Activated effector memory CD4-positive, alpha-beta T cell treated with anti-CD3 and anti-CD28 coated beads, Interleukin-2, amount 50 U/mL, for 16 hours (primary cell): ENCODE results near the gene CIRBP.

Source experiments
- DNase-seq: peaks from one replicate; pipeline ENCODE4 v3.0.0-alpha.2; 2020

The CIRBP gene

DNA sequence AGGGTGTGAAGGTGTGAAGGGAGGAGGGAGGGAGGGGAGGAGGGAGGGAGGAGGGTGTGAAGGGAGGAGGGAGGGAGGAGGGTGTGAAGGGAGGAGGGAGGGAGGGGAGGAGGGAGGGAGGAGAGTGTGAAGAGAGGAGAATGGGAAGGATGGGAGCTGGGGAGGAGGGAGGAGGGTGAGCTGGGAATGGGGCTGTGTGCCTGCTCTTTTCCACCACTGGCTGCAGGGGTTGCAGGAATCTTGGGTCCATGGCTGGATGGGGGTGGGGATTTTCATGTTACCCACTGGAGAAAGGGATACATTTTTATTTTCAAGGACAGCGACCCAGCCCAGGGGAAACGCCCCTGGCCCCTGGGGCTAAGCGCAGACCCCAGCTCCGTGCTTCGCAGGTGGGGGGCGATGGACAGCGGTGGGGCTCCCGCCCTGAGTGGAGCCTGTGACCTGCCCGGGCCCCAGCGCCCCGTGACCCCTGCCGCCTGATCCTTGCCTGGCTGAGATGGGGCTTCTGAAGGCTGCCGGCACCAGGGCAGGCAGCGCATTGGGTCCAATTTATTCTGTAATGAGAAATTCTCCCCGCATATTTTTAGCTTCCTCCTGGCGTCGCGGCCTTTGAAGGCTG is 13.6 kb downstream of the CIRBP start:
- no peak for DNase-seq

DNA sequence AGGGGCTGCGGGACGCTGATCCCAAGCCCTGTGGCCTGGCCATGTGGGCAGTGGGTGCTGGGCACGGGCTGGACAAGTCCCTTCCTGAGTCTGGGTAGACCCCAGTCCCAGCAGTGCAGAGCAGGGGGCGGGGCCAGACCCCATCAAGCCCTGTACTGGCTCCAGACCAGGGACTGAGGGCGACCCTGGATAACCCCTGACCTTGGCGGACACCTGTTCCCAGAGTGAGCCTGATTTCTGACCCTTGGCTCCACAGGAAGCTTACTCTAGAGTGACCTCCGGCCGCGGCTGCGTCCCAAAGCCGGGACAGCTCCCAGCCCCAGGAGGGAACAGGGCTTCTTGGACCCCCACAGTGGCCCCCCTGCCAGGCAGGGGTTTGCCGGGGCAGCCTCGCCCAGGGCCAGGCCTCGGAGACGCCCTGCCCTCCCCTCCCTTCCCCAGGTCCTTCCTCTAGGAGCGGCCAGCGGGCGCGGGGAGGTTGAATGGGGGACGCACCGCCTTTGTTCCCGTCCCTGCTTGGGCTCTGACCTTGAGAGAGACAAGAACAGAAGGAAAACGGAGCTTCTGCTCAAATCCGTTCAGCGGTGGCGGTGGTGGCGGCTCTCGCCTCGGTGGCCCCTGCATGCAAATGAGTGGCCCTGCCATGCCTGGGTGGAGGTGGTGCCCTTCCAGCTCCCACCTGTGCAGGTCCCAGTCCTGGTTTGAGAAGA is 14.2 kb downstream of the CIRBP start:
- DNase-seq: no peak

DNA sequence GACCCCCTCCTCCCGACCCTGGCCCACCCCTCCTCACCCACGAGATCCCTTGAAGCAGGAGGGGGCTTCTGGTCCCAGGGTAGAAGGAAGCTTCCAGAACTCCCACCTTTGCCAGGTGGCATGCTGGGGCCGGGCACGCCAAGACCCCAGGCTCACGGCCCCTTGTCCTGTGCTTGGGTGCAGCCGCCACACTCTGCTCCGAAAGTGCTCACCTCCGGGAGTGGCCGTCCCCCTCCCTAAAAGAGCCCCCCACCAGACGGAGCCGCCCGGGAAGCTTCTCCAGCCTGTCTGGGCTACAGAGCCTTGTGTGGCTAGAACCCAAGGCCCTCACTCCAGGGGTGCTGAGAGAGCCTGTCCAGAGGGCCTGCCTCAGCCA is 14.8 kb downstream of the CIRBP start:
- DNase-seq: no peak

DNA sequence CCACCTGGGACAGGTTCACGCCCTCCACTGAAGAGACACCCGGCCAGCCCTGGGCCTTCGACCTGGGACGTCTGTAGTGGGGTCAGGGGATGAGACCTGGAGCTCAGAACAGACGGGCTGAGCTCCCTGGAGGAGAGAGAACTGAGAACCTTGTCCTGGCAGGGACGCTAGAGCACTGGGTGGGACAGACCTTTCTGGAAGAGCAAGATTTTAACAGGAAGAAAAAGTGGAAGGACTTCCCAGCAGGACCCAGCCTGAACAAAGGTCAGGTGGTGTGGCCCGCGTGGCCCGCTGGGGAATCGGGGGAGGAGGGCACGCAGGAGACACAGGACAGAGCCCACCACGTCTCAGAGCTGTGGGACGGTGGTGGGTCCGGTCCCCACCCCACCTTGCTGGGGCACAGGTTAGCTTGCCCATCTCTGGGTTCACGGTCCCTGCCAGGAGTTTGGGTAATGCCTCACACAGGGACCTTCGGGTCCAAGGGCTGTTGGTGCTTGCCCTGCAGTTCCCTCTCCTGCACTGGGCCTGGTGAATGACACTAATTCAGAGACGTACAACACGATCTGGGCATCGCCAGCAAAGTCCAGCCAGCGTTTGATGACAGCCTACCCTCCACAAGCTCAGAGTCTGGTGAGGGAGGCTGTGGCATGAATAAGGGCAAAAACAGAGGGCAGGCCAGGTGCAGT is 15.3 kb downstream of the CIRBP start:
- DNase-seq: no peak

DNA sequence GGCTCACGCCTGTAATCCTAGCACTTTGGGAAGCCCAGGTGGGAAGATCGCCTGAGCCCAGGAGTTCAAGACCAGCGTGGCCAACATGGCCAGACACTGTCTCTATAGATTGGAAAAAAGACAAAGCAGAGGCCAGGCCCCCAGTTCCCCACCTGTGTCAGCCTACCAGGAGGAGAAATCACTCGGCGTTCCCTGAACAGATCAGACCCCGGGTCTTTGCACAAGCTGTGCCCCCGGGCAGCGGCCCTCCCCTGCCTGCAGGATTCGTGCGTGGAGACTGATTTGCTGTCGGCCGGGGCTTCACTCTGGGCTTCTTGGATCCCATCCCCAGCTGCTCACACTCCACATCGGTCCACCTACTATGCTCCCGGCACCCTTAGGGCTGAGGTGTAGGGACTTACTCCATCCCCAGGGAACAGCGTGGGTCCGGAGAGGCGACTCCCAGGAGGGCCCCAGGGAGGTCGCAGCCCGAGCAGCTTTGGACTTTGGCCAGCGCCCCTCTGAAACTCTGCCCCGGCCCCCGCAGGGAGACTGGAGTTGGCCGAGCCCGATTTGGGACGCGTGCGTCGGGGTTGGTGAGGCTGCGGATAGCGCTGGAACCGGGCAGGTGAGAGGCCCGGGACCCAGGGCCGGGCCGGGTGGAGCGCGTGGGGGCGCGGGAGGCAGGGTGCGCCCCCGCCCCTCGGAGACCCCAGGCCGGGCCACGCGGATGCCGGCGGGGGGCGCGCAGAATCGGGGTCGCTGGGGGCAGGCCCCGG is 16.0 kb downstream of the CIRBP start:
- no peak for DNase-seq

DNA sequence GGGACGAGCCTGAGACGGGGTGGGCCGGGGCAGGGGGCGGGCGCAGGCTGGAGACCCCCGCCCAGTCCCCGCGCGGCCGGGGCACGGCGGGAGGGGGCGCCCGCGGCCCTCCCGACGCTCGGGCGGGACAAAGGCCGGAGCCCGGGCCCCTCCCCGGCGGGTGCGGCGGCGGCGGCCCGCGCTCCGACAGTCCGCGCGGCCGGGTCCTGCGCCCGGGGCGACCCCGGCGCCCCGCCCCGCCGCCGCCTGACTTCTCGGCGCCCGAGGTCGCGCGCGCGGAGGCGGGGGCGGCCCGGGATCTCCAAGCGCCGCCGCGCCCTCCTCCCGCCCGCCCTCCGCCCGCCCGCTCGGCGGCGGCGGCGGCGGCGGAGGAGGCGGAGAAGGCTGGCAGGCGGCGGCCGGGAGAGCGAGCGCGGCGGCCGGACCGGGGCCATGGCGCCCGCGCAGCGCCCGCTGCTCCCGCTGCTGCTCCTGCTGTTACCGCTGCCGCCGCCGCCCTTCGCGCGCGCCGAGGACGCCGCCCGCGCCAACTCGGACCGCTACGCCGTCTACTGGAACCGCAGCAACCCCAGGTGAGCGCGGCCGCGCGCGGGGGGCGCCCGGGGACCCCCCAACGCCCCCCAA is 16.7 kb downstream of the CIRBP start, which contains the start of gene EFNA2:
EFNA2 (plus strand) TSS at position 137 of the 624 bp plus-strand sequence; CDS start at position 433, 296 bp downstream.
- DNase-seq: no peak

DNA sequence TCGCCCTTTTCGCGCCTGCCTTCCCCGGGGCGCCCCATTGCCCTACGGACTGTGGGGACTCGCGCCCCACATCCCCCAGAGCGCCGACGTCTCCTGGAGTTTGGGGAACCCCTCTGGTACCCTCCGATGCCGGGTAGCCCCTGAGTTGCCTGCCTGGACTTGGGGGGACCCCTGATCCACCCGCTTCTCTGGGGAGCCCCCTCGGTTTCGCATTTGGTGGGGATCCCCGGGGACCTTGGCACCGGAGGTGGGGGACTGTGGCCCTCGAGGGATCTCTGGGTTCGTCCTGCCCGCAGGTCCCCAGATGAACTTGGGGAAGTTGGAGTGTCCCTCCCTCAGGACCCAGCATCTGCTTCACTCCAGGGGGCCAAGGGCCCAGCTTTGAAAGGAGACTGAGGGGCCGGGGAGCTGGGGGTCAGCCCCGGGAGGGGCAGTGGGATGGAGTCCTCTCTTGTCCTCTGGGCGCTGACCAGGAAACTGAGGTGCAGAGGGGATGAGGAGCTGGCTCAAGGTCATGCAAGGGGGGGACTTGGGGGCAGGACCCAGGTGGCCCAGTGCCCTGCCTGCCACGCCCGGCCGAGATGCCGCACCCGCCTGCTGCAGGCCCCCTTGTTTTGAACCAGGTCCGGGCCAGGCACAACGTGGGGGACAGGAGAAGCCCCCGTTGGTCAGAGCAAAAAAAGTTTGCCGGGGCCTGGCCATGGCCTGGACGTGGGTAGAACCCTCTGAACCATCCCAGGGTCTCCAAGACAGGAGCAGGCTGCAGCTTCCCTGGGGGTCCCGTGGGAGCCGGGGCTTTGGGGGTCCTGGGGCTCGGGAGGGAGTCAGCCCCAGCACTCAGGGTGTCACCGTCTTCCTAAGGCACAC is 17.6 kb downstream of the CIRBP start:
- DNase-seq: no peak

DNA sequence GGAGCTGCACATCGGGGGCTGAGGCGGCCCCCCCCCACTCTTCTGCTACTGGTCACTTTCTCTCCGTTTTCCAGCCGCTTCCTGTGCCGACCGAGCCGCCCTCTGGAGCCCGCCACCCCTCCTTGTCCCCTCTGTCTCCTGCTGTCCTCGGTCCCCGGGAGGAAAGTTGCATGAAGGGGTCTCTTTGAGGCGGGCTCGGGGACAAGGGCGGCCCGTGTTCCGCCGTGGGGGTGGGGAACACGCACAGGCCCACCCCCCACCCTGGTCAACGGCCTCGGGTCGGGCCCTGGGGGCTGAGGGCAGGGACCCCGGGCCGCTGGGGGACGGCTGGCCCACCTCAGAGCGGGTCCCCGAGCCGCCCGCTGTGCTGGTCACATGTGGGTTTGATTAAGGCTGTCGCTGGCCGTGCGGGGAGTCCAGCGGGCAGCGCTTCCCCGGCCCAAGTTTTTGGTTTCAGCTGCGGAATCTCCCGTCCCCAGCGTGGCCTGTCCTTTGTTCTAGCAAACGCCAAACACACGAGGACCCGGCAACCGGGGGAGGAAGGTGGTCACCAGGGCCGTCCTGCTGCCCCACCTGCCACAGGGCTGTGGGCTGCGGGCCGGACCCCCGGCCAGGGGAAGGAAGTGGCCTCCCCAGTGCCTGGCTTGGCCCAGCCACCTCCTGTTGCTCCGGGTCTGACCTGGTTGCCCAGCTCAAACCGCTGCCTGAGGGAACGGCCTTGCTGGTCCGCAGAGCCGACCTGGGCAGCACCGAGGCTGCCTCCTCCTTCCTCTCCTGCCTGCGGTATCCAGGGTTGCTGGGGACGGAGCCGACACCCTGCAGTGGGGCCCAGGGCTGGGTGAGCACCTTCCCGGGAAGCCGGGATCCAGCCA is 18.5 kb downstream of the CIRBP start:
- no peak for DNase-seq

DNA sequence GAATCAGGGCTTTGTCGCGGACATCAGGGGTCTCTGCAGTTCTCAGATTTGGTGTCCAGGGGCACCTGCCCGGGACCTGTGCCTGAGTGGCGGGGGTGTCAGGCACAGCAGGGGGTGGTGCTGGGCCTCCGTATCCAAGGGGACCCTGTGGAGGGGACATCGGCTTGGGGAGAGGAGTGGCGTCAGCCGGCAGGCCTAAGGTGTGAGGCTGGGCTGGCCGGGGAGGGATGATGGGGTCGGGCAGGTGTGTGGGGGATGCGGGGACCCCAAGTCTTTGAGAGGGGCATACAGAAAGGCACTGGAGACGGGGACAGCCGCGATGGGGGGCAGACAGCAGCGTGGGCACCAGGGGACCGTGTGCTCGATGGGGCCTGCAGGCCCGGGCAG is 19.1 kb downstream of the CIRBP start:
- DNase-seq: no peak

DNA sequence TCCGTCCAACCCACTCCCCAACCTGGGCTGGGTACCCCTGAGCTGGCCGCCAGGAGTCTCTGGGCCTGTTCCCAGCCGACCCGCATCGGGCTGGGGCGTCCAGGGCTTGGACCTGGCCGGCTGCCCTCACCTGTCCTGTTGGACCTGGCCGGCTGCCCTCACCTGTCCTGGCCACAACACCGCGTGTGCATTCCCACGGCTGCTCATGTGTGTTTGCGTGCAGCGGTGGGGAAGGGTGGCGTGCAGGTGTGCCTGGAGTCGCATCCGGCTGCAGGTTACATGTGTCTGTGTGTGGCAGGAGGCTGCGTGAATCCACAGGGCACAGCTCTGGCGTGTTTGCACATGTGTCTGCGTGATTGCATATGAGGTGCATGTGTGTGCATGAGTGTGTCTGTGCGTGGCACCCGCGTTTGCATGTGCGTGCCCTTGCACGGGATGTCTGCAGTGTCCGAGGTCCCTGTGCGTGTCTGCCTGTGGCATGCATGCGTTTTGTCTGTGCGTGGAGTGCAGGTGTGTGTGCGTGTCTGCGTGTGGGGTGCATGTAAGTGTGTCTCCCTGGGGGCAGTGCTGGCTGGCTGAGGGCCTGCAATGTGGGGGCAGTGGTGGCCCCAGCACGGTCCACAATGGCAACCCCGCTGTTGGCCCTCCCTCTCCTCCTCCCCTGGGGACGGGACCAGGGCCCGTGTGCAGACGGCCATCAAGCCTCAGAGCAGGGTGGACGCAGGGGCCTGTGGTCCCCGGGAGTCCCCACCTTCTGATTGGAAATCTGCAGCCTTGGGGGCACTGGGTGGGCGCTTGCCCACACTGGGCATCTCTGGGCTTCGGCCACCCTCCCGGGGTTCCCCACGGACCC is 19.9 kb downstream of the CIRBP start:
- no peak for DNase-seq

DNA sequence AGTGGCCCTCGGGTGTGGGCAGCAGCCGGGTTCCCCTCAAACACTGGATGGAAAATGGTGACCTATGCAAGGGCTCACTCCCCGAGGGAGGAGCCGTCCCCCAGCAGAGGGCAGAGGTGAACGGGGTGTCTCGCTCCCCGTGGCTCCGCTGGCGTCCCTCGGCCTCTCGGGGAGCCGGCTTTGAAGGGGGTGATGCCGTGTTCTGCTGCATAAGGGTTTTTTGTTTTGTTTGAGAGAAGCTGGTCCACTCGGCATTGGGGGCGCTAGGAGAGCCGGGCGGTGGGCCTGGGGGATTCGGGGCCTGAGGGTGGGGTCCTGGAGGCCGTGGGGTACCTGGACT is 20.5 kb downstream of the CIRBP start:
- DNase-seq: no peak

DNA sequence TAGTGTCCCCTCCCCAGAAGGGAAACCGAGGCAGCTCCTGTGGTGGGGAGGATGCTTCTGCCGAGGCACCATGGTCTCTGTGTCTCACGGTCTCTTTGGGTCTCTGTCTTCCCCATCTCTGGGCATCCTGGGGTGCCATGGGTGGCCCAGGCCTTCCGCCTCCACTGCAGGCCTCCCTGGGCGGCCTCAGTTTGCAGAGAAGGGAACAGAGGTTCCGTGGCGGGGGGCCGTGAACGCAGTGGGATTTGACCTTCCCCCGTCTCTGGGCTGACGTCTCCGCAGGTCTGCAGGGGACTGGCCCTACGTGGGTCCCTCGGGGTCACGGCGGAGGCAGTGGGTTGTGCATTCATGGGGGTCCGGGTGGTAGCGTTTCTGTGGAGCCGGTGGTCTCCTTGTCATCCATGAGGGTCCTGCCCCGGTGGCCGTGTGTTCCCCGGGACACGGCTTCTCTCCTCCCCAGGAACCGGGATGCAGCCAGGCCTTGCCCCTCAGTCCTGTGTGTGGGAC is 21.1 kb downstream of the CIRBP start:
- DNase-seq: no peak

DNA sequence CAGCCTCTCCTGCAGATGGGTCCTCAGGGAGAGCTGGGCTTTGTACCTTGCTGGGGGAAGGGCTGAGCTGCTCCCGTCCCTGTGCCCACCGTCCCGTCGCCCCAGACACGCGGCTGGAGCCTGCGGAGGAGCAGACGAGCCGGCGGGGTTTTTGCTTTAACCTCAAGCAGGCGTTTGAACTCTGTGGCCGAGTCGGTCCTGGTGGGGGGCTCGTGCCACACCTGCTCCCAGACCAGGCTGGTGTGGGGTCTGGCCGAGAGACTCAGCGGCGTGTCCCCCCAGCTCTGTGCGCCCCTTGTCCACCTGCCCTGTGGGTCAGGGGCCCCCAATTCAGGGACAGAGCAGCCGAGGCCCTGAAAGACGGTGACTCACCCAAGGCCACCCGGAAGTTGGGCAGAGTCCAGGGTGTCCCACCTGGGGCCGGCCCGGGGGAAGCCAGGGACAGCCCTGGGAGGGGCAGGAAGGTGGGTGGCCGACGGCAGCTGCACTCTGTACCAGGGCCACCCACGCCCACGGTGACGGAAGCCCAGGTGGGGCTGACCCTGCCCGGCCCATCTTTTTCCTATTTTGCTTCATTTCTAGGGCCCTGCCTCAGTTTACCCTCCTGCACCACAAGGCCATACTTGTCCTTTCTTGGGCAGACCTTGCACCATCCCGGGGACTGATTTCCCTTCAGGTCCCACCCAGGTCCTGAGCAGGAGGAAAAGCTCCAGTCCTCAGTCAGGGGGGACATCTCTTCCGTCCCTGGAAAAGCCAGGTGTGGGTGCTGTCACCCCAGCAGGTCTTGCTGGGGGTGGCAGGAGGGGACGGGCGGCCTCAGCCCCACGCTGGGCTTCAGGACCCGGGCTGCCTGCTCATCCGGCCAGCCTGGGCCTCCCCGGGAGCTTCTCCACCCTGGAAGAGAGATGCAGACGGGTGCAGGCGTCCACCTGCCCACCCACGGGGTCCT is 21.8 kb downstream of the CIRBP start:
- no peak for DNase-seq

DNA sequence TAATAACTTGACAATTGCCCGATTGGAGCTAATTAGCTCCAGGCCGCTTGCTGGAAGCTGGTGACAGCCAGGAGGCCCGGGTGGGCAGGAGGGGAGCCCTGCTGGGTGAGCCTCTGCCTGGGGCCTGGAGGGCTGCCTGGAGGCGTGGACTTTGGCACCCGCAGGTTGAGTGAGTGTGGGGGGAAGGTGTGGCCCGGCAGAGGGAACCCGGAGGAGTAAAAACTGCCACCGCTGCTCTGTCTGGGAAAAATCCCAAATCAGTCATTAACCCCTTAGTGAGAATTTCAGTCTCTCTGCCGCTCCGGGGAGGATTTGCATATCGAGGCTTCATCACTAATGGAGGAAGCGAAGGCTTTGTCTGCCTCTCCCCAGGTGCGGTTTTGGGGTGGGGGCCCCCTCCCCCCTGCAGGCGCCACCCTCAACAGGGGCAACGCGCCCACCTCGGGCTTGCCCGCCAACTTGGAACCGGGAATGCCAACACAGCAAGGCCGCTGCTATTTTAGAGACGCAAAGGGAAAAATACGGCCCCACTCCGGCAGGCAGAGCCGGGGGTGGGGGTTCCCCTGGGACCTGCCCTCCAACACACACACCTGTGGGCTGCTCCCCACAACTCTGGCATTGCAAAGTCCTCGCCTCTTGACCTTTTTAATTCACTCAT is 22.8 kb downstream of the CIRBP start:
- DNase-seq: no peak

DNA sequence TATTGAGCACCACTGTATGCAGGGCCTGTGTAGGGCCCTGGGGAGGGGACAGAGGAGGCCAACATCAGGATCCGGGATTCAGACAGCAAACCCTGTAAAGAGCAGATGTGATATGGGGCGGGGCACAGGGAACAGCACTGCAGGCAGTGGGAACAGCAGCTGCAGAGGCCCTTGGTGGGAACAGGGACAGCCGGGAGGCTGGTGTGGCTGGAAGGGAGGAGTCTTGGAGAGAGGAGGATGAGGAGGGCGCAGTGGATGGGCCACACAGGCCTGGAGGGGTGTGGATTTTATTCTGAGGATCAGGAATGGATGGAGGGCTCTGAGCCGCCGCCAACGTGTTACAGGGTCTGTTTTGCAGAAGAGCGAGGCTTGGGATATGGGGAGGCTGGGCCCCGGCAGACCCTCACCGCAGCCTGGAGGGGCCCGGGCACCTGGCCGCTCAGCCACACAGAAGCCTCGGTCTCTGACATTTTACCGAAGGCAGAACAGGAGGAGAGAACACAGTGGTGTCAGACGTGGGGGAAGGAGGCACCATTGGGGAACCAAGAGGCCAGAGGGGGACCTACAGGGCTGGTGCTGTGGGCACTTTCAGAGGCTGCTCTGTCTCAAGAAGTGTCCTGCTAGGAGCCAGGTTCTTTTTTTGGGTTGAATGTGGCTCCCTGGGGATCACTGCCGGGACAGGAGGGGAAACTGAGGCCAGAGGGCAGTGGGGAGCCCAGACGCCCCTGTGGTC is 23.5 kb downstream of the CIRBP start:
- no peak for DNase-seq

DNA sequence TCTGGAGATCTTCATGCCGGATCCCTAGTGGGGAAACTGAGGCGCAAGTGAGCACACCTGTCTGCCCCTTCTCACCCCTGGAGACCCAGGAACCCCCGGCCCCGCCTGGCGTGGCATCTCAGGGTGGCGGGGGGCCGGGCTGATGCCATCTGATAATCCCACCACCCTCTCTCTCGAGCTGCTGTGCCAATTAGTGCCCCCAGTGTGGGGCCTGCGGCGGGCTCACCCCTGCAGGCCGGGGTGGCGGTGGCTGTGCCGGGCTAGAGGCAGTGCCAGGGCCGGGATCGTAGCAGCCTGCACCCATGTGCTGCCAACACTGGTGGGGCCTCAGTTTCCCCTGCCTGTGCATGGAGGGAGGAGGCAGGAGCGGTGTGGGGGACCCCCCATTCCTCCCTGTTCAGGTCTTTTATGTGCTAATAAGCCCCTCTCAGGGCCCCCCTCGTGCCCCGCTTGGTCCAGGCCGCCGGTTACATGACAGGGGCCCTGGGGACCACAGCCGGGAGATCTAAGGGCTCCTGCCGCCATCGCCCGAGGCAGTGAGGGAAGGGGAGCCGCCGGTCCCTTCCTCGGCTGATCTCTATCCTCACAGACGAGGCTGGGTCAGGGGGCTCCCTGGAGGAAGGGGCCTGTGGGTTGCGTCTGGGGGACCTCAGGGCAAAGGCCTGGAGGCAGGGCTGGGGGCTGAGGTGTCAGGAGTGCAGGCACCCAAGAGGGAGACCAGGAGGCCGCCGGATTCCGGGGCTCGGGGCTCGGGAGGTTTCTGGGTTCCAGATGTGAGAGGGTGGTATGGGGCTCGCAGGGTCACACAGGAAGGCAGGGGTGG is 24.9 kb downstream of the CIRBP start:
- no peak for DNase-seq

DNA sequence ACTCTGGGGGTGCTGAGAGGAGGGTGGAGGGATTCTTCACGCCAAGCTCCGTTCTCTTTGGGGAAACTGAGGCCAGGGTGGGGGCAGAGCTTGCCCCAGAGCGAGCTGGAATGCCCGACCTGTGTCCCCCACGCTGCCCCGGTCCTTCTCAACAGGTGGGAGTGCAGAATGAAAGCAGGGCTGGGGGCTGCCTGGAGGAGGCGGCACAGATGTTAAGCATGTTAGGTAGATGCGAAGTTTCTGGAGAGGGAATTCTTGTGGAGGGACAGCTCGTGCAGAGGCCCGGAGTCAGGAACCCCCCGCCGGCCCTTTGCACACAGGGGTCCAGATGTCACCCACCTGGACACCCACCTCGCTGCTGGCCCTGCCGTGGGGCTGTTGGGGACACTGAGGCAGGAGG is 25.6 kb downstream of the CIRBP start:
- no peak for DNase-seq
